ENCODE results near the gene PTCH1. TPM values are rescaled to one million over a fixed set of nuclear protein-coding genes. Genes with fewer than 3 reads are reported as not detected.

PTCH1 gene
- total and polyA plus RNA-seq, 12 donors: 1.6 to 10.0 (median 6.5) TPM

DNA sequence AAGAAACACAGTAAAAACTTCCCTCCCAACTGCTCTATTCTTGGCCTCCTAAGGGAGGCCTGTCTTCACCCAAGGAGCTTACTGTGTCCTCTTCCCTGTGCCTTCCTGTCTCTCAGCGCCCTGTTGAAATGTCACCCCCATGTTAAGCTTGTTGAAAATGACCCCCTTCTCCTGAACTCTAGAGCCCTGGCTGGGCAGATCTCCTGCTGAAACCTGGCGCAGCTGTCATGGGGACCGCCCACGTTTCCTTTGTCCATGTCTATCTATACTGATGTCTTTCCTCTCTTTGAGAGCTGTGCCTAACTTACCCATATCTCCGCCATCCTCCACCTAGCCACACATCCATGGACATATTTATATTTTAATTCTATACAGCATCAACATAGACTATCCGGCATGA lies 33.3 kb downstream of the PTCH1 start:
- 93 to 96% methylated on average over 6 of the region's 6 CpGs for WGBS, 2 donors
- Histone ChIP-seq H3K27ac (no peak overlapping the region), H3K4me3 (no peak overlapping the region), H3K36me3 (peaks cover 0 to 45% (median 15%) of the 10 kb centered on the region in 9 donors), H3K9me3 (no peaks in the 10 kb centered on the region), H3K27me3 (no peaks in the 10 kb centered on the region), H3K4me1 (peaks cover 0 to 31% (median 10%) of the 10 kb centered on the region in 9 donors)
- no peak for ATAC-seq
- intact Hi-C loops (cut with DNase I): no loop called here
- TF ChIP-seq, protein P1, sequence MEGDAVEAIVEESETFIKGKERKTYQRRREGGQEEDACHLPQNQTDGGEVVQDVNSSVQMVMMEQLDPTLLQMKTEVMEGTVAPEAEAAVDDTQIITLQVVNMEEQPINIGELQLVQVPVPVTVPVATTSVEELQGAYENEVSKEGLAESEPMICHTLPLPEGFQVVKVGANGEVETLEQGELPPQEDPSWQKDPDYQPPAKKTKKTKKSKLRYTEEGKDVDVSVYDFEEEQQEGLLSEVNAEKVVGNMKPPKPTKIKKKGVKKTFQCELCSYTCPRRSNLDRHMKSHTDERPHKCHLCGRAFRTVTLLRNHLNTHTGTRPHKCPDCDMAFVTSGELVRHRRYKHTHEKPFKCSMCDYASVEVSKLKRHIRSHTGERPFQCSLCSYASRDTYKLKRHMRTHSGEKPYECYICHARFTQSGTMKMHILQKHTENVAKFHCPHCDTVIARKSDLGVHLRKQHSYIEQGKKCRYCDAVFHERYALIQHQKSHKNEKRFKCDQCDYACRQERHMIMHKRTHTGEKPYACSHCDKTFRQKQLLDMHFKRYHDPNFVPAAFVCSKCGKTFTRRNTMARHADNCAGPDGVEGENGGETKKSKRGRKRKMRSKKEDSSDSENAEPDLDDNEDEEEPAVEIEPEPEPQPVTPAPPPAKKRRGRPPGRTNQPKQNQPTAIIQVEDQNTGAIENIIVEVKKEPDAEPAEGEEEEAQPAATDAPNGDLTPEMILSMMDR (IDR thresholded peaks at IDR 0.05): no peak
- no peak for DNase-seq

DNA sequence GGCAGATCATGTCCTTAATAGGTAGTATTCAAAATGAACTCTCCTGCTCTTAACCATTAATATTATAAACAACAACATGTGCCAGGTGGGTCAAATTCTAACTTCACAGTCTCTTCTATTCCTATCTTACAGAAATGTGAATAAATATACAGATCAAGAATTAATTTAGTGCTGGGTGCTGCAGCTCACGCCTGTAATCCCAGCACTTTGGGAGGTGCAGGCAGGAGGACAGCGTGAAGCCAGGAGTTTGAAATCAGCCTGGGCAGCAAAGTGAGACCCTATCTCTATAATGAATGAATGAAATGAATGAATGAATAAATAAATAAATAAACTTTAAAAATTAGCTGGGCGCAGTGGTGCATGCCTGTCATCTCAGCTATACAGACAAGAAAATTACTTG lies 34.1 kb downstream of the PTCH1 start:
- WGBS, 2 donors: 98% methylated on average over 3 of the region's 3 CpGs
- Histone ChIP-seq H3K4me3 (no peak overlapping the region), H3K9me3 (no peaks in the 10 kb centered on the region), H3K4me1 (peaks cover 0 to 31% (median 10%) of the 10 kb centered on the region in 9 donors), H3K36me3 (peaks cover 0 to 53% (median 19%) of the 10 kb centered on the region in 9 donors), H3K27me3 (no peaks in the 10 kb centered on the region), H3K27ac (no peak overlapping the region)
- no peak for DNase-seq
- ATAC-seq: no peak
- TF ChIP-seq, protein P1 (IDR thresholded peaks at IDR 0.05): no peak
- intact Hi-C loops (cut with DNase I): no loop called here

DNA sequence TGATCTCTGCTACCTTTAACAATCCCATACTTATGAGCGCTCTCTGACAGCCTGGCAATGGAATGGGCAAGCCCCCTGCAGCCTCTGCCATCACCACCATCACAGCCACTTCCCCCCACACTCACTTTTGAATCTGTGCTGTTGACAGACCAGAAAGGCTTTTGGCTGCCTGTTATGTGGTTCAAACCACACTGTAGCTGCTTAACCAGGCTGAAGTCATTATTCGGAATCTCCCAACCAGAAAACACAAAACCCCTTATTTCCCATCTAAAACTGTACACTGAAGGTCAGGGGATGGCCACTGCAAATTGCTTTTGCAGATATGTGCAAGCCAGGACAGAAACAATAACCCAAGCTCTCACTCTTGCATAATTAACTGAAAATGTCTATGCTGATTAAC lies 35.8 kb downstream of the PTCH1 start:
- intact Hi-C loops (cut with DNase I): no loop called here
- H3K4me1 ChIP-seq: peaks cover 0 to 25% (median 10%) of the 10 kb centered on the region in 9 donors
- DNase-seq (no peak), ATAC-seq (no peak)
- TF ChIP-seq, protein P1 (IDR thresholded peaks at IDR 0.05): no peak
- no peak overlapping the region for H3K27ac ChIP-seq
- WGBS, 2 donors: 89% methylated on average over 2 of the region's 2 CpGs
- H3K4me3 ChIP-seq: no peak overlapping the region
- H3K27me3 ChIP-seq: no peaks in the 10 kb centered on the region
- no peaks in the 10 kb centered on the region for H3K9me3 ChIP-seq
- peaks cover 0 to 69% (median 33%) of the 10 kb centered on the region in 9 donors for H3K36me3 ChIP-seq

DNA sequence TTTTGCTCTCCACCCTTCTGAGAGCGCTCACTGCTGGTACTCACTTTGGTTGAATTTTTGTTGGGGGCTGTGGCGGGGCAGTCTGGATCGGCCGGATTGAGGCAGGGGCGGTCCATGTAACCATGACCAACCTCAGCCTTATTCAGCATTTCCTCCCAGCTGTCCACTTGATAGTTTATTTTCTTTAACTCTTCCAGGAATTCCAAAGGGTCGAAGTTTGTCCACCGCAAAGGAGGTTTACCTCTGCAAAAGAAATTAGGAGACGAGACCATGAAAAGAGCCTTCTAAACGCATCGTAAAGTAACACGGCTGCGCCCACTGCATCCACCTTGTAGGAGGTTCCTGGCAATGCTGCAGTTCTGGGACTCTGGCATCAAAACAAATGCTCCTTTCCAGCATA lies 36.4 kb downstream of the PTCH1 start:
- Histone ChIP-seq H3K27me3 (no peaks in the 10 kb centered on the region), H3K4me3 (no peak overlapping the region), H3K4me1 (peaks cover 0 to 19% (median 10%) of the 10 kb centered on the region in 9 donors), H3K36me3 (peaks cover 0 to 76% (median 40%) of the 10 kb centered on the region in 9 donors), H3K9me3 (no peaks in the 10 kb centered on the region), H3K27ac (no peak overlapping the region)
- TF ChIP-seq, protein P1 (IDR thresholded peaks at IDR 0.05): no peak
- 92 to 93% methylated on average over 12 of the region's 12 CpGs for WGBS, 2 donors
- ATAC-seq (no peak), DNase-seq (no peak)
- intact Hi-C loops (cut with DNase I): no loop called here
